ENCODE results near the gene CLBA1.
A peak's percentile ranks its signal among the peaks of the same experiment; 100 is the strongest.

CLBA1 gene

GRCh38 chr14:104970231-104971068 is 15.1 kb upstream of the CLBA1 start:
- no peak for DNase-seq

- no peak for DNase-seq
Measured at GRCh38 chr14:104971447-104972240, 13.9 kb upstream of the CLBA1 start.

GRCh38 chr14:104972301-104973134 is 13.1 kb upstream of the CLBA1 start:
- DNase-seq, result no peak

- DNase-seq, result no peak
Measured at GRCh38 chr14:104973135-104973384, 12.5 kb upstream of the CLBA1 start.

- peak; percentile 31 for DNase-seq
Measured at GRCh38 chr14:104973385-104974145, 12.0 kb upstream of the CLBA1 start.

GRCh38 chr14:104974146-104974541 is 11.4 kb upstream of the CLBA1 start:
- DNase-seq, result no peak

- no peak for DNase-seq
Measured at GRCh38 chr14:104974665-104975390, 10.8 kb upstream of the CLBA1 start.

GRCh38 chr14:104975481-104976197 is 9.9 kb upstream of the CLBA1 start:
- DNase-seq, result no peak

- peak; percentile 14 for DNase-seq
Measured at GRCh38 chr14:104976198-104977007, 9.2 kb upstream of the CLBA1 start.

- no peak for DNase-seq
Measured at GRCh38 chr14:104977008-104977680, 8.4 kb upstream of the CLBA1 start.

- DNase-seq, result no peak
Measured at GRCh38 chr14:104977681-104978653, 7.6 kb upstream of the CLBA1 start, which contains the start of gene AHNAK2. Gene AHNAK2 (minus strand): TSS chr14:104978374. CDS start chr14:104978237, 137 bp downstream.

GRCh38 chr14:104978746-104979691 is 6.6 kb upstream of the CLBA1 start:
- DNase-seq, result no peak

GRCh38 chr14:104979758-104980610 is 5.6 kb upstream of the CLBA1 start:
- DNase-seq, result no peak

GRCh38 chr14:104980611-104981531 is 4.7 kb upstream of the CLBA1 start:
- no peak for DNase-seq
